T-helper 17 cell (primary cell): ENCODE results near the gene ALPK3. TPM values are rescaled to one million over a fixed set of nuclear protein-coding genes. Genes with fewer than 3 reads are reported as not detected.

ENCODE experiments used
- ATAC-seq: fragments of 150-1000 bp; cut with Tn5 transposase; 2 replicates; pipeline ENCODE4 v1.10.0; 2021; ENCODE audit warnings: mild to moderate bottlenecking, moderate library complexity
- DNase-seq, 3 donors: peaks; one replicate each; pipeline versions ENCODE4 v3.0.0 to v3.0.0-alpha.2; 2020 to 2021
- H3K9me3 ChIP-seq: one replicate; pipeline ENCODE4 v1.7.0; 2013; ENCODE audit warnings: low read length, mild to moderate bottlenecking; ENCODE audit not compliant: control insufficient read depth, poor library complexity, severe bottlenecking
- H3K27ac Mint-ChIP-seq: one replicate; pipeline ENCODE4 v1.8.0; 2022; ENCODE audit warnings: mild to moderate bottlenecking, moderate library complexity, mixed read lengths
- H3K27me3 Mint-ChIP-seq: one replicate; pipeline ENCODE4 v1.8.0; 2022; ENCODE audit warnings: mixed read lengths
- H3K36me3 Mint-ChIP-seq: one replicate; pipeline ENCODE4 v1.8.0; 2022; ENCODE audit warnings: low read depth, mixed read lengths
- H3K4me1 Mint-ChIP-seq: one replicate; pipeline ENCODE4 v1.8.0; 2022; ENCODE audit warnings: mild to moderate bottlenecking, mixed read lengths
- H3K4me3 Mint-ChIP-seq: one replicate; pipeline ENCODE4 v1.8.0; 2022; ENCODE audit warnings: mild to moderate bottlenecking, moderate library complexity, mixed read lengths
- total RNA-seq, 4 donors: library from RNA in 2 of 4; stranded (reverse) in 2 of 4; gene quantifications; one replicate each; pipeline ENCODE4 v1.2.3 and lab custom pipeline; 2022 to 2026

The ALPK3 gene
- total RNA-seq, 2 donors from 2014 or later: 0.15 to 0.78 TPM

- ATAC-seq (no peak), DNase-seq (no peak)
- H3K27me3 Mint-ChIP-seq: no peaks in the 10 kb centered on the region
- no peak overlapping the region for H3K27ac Mint-ChIP-seq
- H3K9me3 ChIP-seq: no peaks in the 10 kb centered on the region
- no peaks in the 10 kb centered on the region for H3K36me3 Mint-ChIP-seq
- peaks cover 9% of the 10 kb centered on the region for H3K4me1 Mint-ChIP-seq
- H3K4me3 Mint-ChIP-seq: no peak overlapping the region
Observed at GRCh38 chr15:84822653-84823281, 5.6 kb downstream of the ALPK3 start.

GRCh38 chr15:84823282-84823878, 6.2 kb downstream of the ALPK3 start:
- ATAC-seq: no peak
- DNase-seq: no peak
- H3K9me3 ChIP-seq: no peaks in the 10 kb centered on the region
- H3K27me3 Mint-ChIP-seq: no peaks in the 10 kb centered on the region
- H3K4me1 Mint-ChIP-seq: peaks cover 6% of the 10 kb centered on the region
- no peak overlapping the region for H3K27ac Mint-ChIP-seq
- no peaks in the 10 kb centered on the region for H3K36me3 Mint-ChIP-seq
- no peak overlapping the region for H3K4me3 Mint-ChIP-seq

GRCh38 chr15:84824260-84825007, 7.3 kb downstream of the ALPK3 start:
- peaks cover 5% of the 10 kb centered on the region for H3K4me1 Mint-ChIP-seq
- H3K36me3 Mint-ChIP-seq: no peaks in the 10 kb centered on the region
- H3K27ac Mint-ChIP-seq: no peak overlapping the region
- no peaks in the 10 kb centered on the region for H3K9me3 ChIP-seq
- no peak overlapping the region for H3K4me3 Mint-ChIP-seq
- ATAC-seq (no peak), DNase-seq (no peak)
- no peaks in the 10 kb centered on the region for H3K27me3 Mint-ChIP-seq

- no peak for ATAC-seq
- Mint-ChIP-seq H3K27me3 (peaks cover 12% of the 10 kb centered on the region), H3K4me1 (peaks cover 3% of the 10 kb centered on the region), H3K4me3 (no peak overlapping the region), H3K36me3 (no peaks in the 10 kb centered on the region), H3K27ac (no peak overlapping the region)
- no peaks in the 10 kb centered on the region for H3K9me3 ChIP-seq
- no peak for DNase-seq
Observed at GRCh38 chr15:84826369-84826823, 9.2 kb downstream of the ALPK3 start.

- Mint-ChIP-seq H3K36me3 (peaks cover under 1% of the 10 kb centered on the region), H3K27ac (no peak overlapping the region), H3K4me3 (no peak overlapping the region), H3K4me1 (peaks cover 3% of the 10 kb centered on the region), H3K27me3 (peaks cover 17% of the 10 kb centered on the region)
- no peak for ATAC-seq
- no peaks in the 10 kb centered on the region for H3K9me3 ChIP-seq
- DNase-seq: no peak
Observed at GRCh38 chr15:84827246-84827645, 10.1 kb downstream of the ALPK3 start.

GRCh38 chr15:84828086-84828908, 11.1 kb downstream of the ALPK3 start:
- no peak overlapping the region for H3K27ac Mint-ChIP-seq
- peaks cover 3% of the 10 kb centered on the region for H3K4me1 Mint-ChIP-seq
- H3K9me3 ChIP-seq: no peaks in the 10 kb centered on the region
- DNase-seq (no peak), ATAC-seq (no peak)
- peaks cover 26% of the 10 kb centered on the region for H3K27me3 Mint-ChIP-seq
- H3K36me3 Mint-ChIP-seq: peaks cover 7% of the 10 kb centered on the region
- no peak overlapping the region for H3K4me3 Mint-ChIP-seq

GRCh38 chr15:84829428-84829827, 12.3 kb downstream of the ALPK3 start:
- H3K9me3 ChIP-seq: no peaks in the 10 kb centered on the region
- peaks cover 7% of the 10 kb centered on the region for H3K36me3 Mint-ChIP-seq
- H3K4me1 Mint-ChIP-seq: peaks cover 3% of the 10 kb centered on the region
- ATAC-seq (no peak), DNase-seq (no peak)
- H3K27ac Mint-ChIP-seq: no peak overlapping the region
- no peak overlapping the region for H3K4me3 Mint-ChIP-seq
- H3K27me3 Mint-ChIP-seq: peaks cover 31% of the 10 kb centered on the region

GRCh38 chr15:84830036-84830435, 12.9 kb downstream of the ALPK3 start:
- peaks cover 3% of the 10 kb centered on the region for H3K4me1 Mint-ChIP-seq
- no peak overlapping the region for H3K4me3 Mint-ChIP-seq
- peaks cover 7% of the 10 kb centered on the region for H3K36me3 Mint-ChIP-seq
- DNase-seq: no peak
- ATAC-seq: no peak
- no peak overlapping the region for H3K27ac Mint-ChIP-seq
- peaks cover 33% of the 10 kb centered on the region for H3K27me3 Mint-ChIP-seq
- H3K9me3 ChIP-seq: no peaks in the 10 kb centered on the region

- H3K27ac Mint-ChIP-seq: peak overlapping the region; percentile 69
- H3K4me1 Mint-ChIP-seq: peaks cover 3% of the 10 kb centered on the region
- ATAC-seq (no peak), DNase-seq (no peak)
- no peaks in the 10 kb centered on the region for H3K9me3 ChIP-seq
- H3K4me3 Mint-ChIP-seq: no peak overlapping the region
- peaks cover 10% of the 10 kb centered on the region for H3K36me3 Mint-ChIP-seq
- H3K27me3 Mint-ChIP-seq: peaks cover 43% of the 10 kb centered on the region
Observed at GRCh38 chr15:84831028-84831427, 13.9 kb downstream of the ALPK3 start.

GRCh38 chr15:84831613-84832012, 14.5 kb downstream of the ALPK3 start:
- no peaks in the 10 kb centered on the region for H3K9me3 ChIP-seq
- DNase-seq: no peak
- Mint-ChIP-seq H3K36me3 (peaks cover 10% of the 10 kb centered on the region), H3K27ac (peak overlapping the region; percentile 69), H3K27me3 (peaks cover 49% of the 10 kb centered on the region), H3K4me3 (no peak overlapping the region), H3K4me1 (peaks cover 3% of the 10 kb centered on the region)
- no peak for ATAC-seq

- no peak overlapping the region for H3K4me3 Mint-ChIP-seq
- no peak for ATAC-seq
- no peak overlapping the region for H3K27ac Mint-ChIP-seq
- H3K9me3 ChIP-seq: no peaks in the 10 kb centered on the region
- H3K36me3 Mint-ChIP-seq: peaks cover 10% of the 10 kb centered on the region
- DNase-seq: no peak
- peaks cover 57% of the 10 kb centered on the region for H3K27me3 Mint-ChIP-seq
- H3K4me1 Mint-ChIP-seq: peaks cover 7% of the 10 kb centered on the region
Observed at GRCh38 chr15:84832448-84833040, 15.4 kb downstream of the ALPK3 start.

GRCh38 chr15:84833447-84834228, 16.5 kb downstream of the ALPK3 start:
- Mint-ChIP-seq H3K4me1 (peaks cover 7% of the 10 kb centered on the region), H3K27ac (no peak overlapping the region), H3K4me3 (no peak overlapping the region), H3K36me3 (peaks cover 10% of the 10 kb centered on the region), H3K27me3 (peaks cover 63% of the 10 kb centered on the region)
- no peaks in the 10 kb centered on the region for H3K9me3 ChIP-seq
- DNase-seq (no peak), ATAC-seq (no peak)
